Measurements from ENCODE around the gene MINK1. TPM values are rescaled to one million over a fixed set of nuclear protein-coding genes. Genes with fewer than 3 reads are reported as not detected.
A peak's percentile ranks its signal among the peaks of the same experiment; 100 is the strongest.

Gene MINK1
- total RNA-seq, 2 donors from 2014 or later, result 44.0 to 45.0 TPM

GRCh38 chr17:4796552-4796920 is 36.6 kb upstream of the MINK1 start:
- TF ChIP-seq CTCF (IDR thresholded peaks at IDR 0.05), result no peak
- no peak for ATAC-seq (ENCODE audit: insufficient number of reproducible peaks, low FRiP score, low read depth)
- peak overlapping the region; percentile 73 to 81 for H3K27ac ChIP-seq

GRCh38 chr17:4800462-4801196 is 32.5 kb upstream of the MINK1 start:
- H3K27me3 ChIP-seq (replicated peaks; ENCODE audit: insufficient read depth), result no peaks in the 10 kb centered on the region
- ATAC-seq (ENCODE audit: insufficient number of reproducible peaks, low FRiP score, low read depth), result no peak
- H3K4me3 ChIP-seq, result no peak overlapping the region
- no peaks in the 10 kb centered on the region for H3K9me3 ChIP-seq
- DNase-seq (ENCODE audit: low spot score), result no peak
- peaks cover 7 to 10% of the 10 kb centered on the region in 2 donors for H3K4me1 ChIP-seq (ENCODE audit: control insufficient read depth in 1 of 2, low read depth in 2 of 2)
- no peak for TF ChIP-seq CTCF (IDR thresholded peaks at IDR 0.05)
- H3K27ac ChIP-seq, result no peak overlapping the region
- peaks cover 7% of the 10 kb centered on the region for H3K36me3 ChIP-seq

More at GRCh38 chr17:4796552-4796920, 36.6 kb upstream of the MINK1 start:
- Histone ChIP-seq H3K4me3 (peak overlapping the region; percentile 95), H3K9me3 (no peaks in the 10 kb centered on the region), H3K4me1 (ENCODE audit: control insufficient read depth in 1 of 2, low read depth in 2 of 2) (peaks cover 7 to 10% of the 10 kb centered on the region in 2 donors), H3K36me3 (peaks cover 7% of the 10 kb centered on the region), H3K27me3 (replicated peaks; ENCODE audit: insufficient read depth) (no peaks in the 10 kb centered on the region)
- DNase-seq (ENCODE audit: low spot score), result no peak

- H3K4me3 ChIP-seq, result no peak within 1 kb of the TSS
Measured at GRCh38 chr17:4802228-4802627, 30.9 kb upstream of the MINK1 start, which contains the start of gene C17orf114. TSS of gene C17orf114 (minus strand) at chr17:4802328.

GRCh38 chr17:4806456-4806776 is 26.7 kb upstream of the MINK1 start:
- no peak for TF ChIP-seq CTCF (IDR thresholded peaks at IDR 0.05)
- ATAC-seq (ENCODE audit: insufficient number of reproducible peaks, low FRiP score, low read depth), result no peak
- no peaks in the 10 kb centered on the region for H3K9me3 ChIP-seq
- no peaks in the 10 kb centered on the region for H3K27me3 ChIP-seq (replicated peaks; ENCODE audit: insufficient read depth)
- H3K36me3 ChIP-seq, result peaks cover 5% of the 10 kb centered on the region
- peaks cover 10 to 18% of the 10 kb centered on the region in 2 donors for H3K4me1 ChIP-seq (ENCODE audit: control insufficient read depth in 1 of 2, low read depth in 2 of 2)
- peak overlapping the region; percentile 94 for H3K4me3 ChIP-seq
- no peak for DNase-seq (ENCODE audit: low spot score)
- H3K27ac ChIP-seq, result peak overlapping the region in 1 of 2 donors; percentile 34

More at GRCh38 chr17:4802228-4802627, 30.9 kb upstream of the MINK1 start, which contains the start of gene C17orf114:
- H3K27ac ChIP-seq, result no peak within 1 kb of the TSS
- DNase-seq (ENCODE audit: low spot score), result no peak
- peaks cover 7% of the 10 kb centered on the region for H3K36me3 ChIP-seq
- no peak for ATAC-seq (ENCODE audit: insufficient number of reproducible peaks, low FRiP score, low read depth)
- TF ChIP-seq CTCF (IDR thresholded peaks at IDR 0.05), result no peak
- H3K9me3 ChIP-seq, result no peaks in the 10 kb centered on the region
- H3K4me1 ChIP-seq (ENCODE audit: control insufficient read depth in 1 of 2, low read depth in 2 of 2), result peaks cover 0 to 5% of the 10 kb centered on the region in 2 donors
- H3K27me3 ChIP-seq (replicated peaks; ENCODE audit: insufficient read depth), result no peaks in the 10 kb centered on the region

- H3K9me3 ChIP-seq, result no peaks in the 10 kb centered on the region
- H3K36me3 ChIP-seq, result peaks cover 5% of the 10 kb centered on the region
- peak within 1 kb of the TSS; percentile 94 for H3K4me3 ChIP-seq
- ATAC-seq (ENCODE audit: insufficient number of reproducible peaks, low FRiP score, low read depth), result peak; percentile 79
- peaks cover 10 to 18% of the 10 kb centered on the region in 2 donors for H3K4me1 ChIP-seq (ENCODE audit: control insufficient read depth in 1 of 2, low read depth in 2 of 2)
- peak within 1 kb of the TSS; percentile 47 to 53 for H3K27ac ChIP-seq
- no peak for DNase-seq (ENCODE audit: low spot score)
- H3K27me3 ChIP-seq (replicated peaks; ENCODE audit: insufficient read depth), result no peaks in the 10 kb centered on the region
- TF ChIP-seq CTCF (IDR thresholded peaks at IDR 0.05), result no peak
Measured at GRCh38 chr17:4806777-4807604, 26.1 kb upstream of the MINK1 start, which contains the start of gene PLD2. TSS of gene PLD2 (plus strand) at chr17:4807152. CDS start at chr17:4807773, 621 bp downstream.

All from thoracic aorta (tissue), 2 donors.